KOPT-K1 (cell line): ENCODE results near the gene TNFRSF1A.
"Not testable (repeated sequence)": the region's sequence is repeated elsewhere in the genome, so short reads cannot be mapped to it uniquely, and the experiment has no call there.

Experiments
- H3K27ac ChIP-seq: fragments of 200-600 bp; sonication (generic); 2 replicates; pipeline ENCODE4 v1.5.1; 2016; ENCODE audit warnings: antibody characterized with exemption, mild to moderate bottlenecking, low read depth, low read length; ENCODE audit not compliant: poor library complexity, severe bottlenecking
- H3K36me3 ChIP-seq: fragments of 200-600 bp; sonication (generic); 2 replicates; pipeline ENCODE4 v1.5.1; 2017; ENCODE audit warnings: antibody characterized with exemption, mild to moderate bottlenecking, low read length, moderate library complexity; ENCODE audit not compliant: insufficient read depth
- H3K9me3 ChIP-seq: fragments of 200-600 bp; sonication (generic); 2 replicates; pipeline ENCODE4 v1.5.1; 2017; ENCODE audit warnings: antibody characterized with exemption, low read length, mild to moderate bottlenecking; ENCODE audit not compliant: insufficient read depth, poor library complexity, severe bottlenecking

Gene TNFRSF1A

GRCh38 chr12:6301721-6302120 lies 40.2 kb downstream of the TNFRSF1A start:
- H3K36me3 ChIP-seq: no peaks in the 10 kb centered on the region
- H3K9me3 ChIP-seq: no peaks in the 10 kb centered on the region
- no peak overlapping the region for H3K27ac ChIP-seq

- no peaks in the 10 kb centered on the region for H3K36me3 ChIP-seq
- H3K27ac ChIP-seq: no peak overlapping the region
- no peaks in the 10 kb centered on the region for H3K9me3 ChIP-seq
Measured at GRCh38 chr12:6297170-6297569, 44.7 kb downstream of the TNFRSF1A start.

GRCh38 chr12:6295094-6295811 lies 46.6 kb downstream of the TNFRSF1A start:
- Histone ChIP-seq H3K36me3 (no peaks in the 10 kb centered on the region), H3K9me3 (no peaks in the 10 kb centered on the region), H3K27ac (no peak overlapping the region)

GRCh38 chr12:6294156-6295093 lies 47.5 kb downstream of the TNFRSF1A start:
- H3K27ac ChIP-seq: no peak overlapping the region
- H3K9me3 ChIP-seq: no peaks in the 10 kb centered on the region
- H3K36me3 ChIP-seq: no peaks in the 10 kb centered on the region

- no peak overlapping the region for H3K27ac ChIP-seq
- no peaks in the 10 kb centered on the region for H3K9me3 ChIP-seq
- no peaks in the 10 kb centered on the region for H3K36me3 ChIP-seq
Measured at GRCh38 chr12:6292606-6293005, 49.3 kb downstream of the TNFRSF1A start.

- H3K9me3 ChIP-seq, H3K27ac ChIP-seq, H3K36me3 ChIP-seq: not testable (repeated sequence)
Measured at GRCh38 chr12:6289906-6290305, 52.0 kb downstream of the TNFRSF1A start.

GRCh38 chr12:6289081-6289480 lies 52.8 kb downstream of the TNFRSF1A start:
- H3K9me3 ChIP-seq, H3K27ac ChIP-seq, H3K36me3 ChIP-seq: not testable (repeated sequence)

GRCh38 chr12:6288235-6288634 lies 53.6 kb downstream of the TNFRSF1A start:
- H3K27ac ChIP-seq: no peak overlapping the region
- H3K9me3 ChIP-seq: no peaks in the 10 kb centered on the region
- H3K36me3 ChIP-seq: no peaks in the 10 kb centered on the region

GRCh38 chr12:6285532-6286306 lies 56.2 kb downstream of the TNFRSF1A start:
- Histone ChIP-seq H3K27ac (no peak overlapping the region), H3K36me3 (no peaks in the 10 kb centered on the region), H3K9me3 (no peaks in the 10 kb centered on the region)

- no peaks in the 10 kb centered on the region for H3K36me3 ChIP-seq
- no peaks in the 10 kb centered on the region for H3K9me3 ChIP-seq
- H3K27ac ChIP-seq: no peak overlapping the region
Measured at GRCh38 chr12:6285063-6285477, 56.8 kb downstream of the TNFRSF1A start.

- Histone ChIP-seq H3K27ac (no peak overlapping the region), H3K36me3 (no peaks in the 10 kb centered on the region), H3K9me3 (no peaks in the 10 kb centered on the region)
Measured at GRCh38 chr12:6284273-6284672, 57.6 kb downstream of the TNFRSF1A start.

- no peaks in the 10 kb centered on the region for H3K36me3 ChIP-seq
- no peaks in the 10 kb centered on the region for H3K9me3 ChIP-seq
- H3K27ac ChIP-seq: no peak overlapping the region
Measured at GRCh38 chr12:6282453-6282840, 59.4 kb downstream of the TNFRSF1A start.

GRCh38 chr12:6281081-6281809 lies 60.6 kb downstream of the TNFRSF1A start:
- Histone ChIP-seq H3K36me3 (no peaks in the 10 kb centered on the region), H3K27ac (no peak overlapping the region)

GRCh38 chr12:6280672-6281071 lies 61.2 kb downstream of the TNFRSF1A start:
- H3K27ac ChIP-seq: no peak overlapping the region
- H3K36me3 ChIP-seq: no peaks in the 10 kb centered on the region
- no peaks in the 10 kb centered on the region for H3K9me3 ChIP-seq

More at GRCh38 chr12:6281081-6281809, 60.6 kb downstream of the TNFRSF1A start:
- no peaks in the 10 kb centered on the region for H3K9me3 ChIP-seq
